ENCODE results near the gene TPX2. TPM values are rescaled to one million over a fixed set of nuclear protein-coding genes. Genes with fewer than 3 reads are reported as not detected.

TPX2 gene
- total RNA-seq, 2 donors from 2014 or later: 51.8 to 102 TPM

DNA sequence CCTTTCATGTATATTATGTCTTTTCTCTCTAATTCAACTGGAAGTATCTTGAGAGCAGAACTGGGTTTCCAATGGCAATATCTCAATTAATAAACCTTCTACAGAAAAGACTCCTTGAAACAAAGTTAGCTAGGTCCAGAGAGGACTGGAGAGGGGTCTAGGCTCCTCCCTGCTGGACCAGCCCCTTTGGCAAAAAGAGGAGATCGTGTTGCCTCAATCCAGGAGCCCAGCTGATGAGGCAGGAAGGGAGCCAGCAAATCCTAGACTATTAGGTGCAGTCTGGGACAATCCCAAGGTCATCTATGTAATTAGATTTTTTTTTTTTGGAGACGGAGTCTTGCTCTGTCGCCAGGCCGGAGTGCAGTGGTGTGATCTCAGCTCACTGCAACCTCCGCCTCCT is 38.3 kb upstream of the TPX2 start:
- peaks cover 54 to 63% of the 10 kb centered on the region in 2 donors for H3K4me1 Mint-ChIP-seq (ENCODE audit: low read depth in 2 of 2)
- peak overlapping the region; percentile 90 for H3K4me3 Mint-ChIP-seq
- peaks cover 21% of the 10 kb centered on the region for H3K36me3 Mint-ChIP-seq
- peak overlapping the region; percentile 89 to 97 for H3K27ac Mint-ChIP-seq
- H3K9me3 Mint-ChIP-seq: no peaks in the 10 kb centered on the region
- no peaks in the 10 kb centered on the region for H3K27me3 Mint-ChIP-seq
- ATAC-seq: no peak
- DNase-seq (ENCODE audit: low spot score): no peak

- H3K4me3 Mint-ChIP-seq: peak overlapping the region; percentile 41
- peaks cover 56 to 63% of the 10 kb centered on the region in 2 donors for H3K4me1 Mint-ChIP-seq (ENCODE audit: low read depth in 2 of 2)
- peaks cover 21% of the 10 kb centered on the region for H3K36me3 Mint-ChIP-seq
These were observed 37.5 kb upstream of the TPX2 start for GRCh38 chr20:31701591-31701990.

GRCh38 chr20:31704225-31705119 is 34.6 kb upstream of the TPX2 start:
- DNase-seq (ENCODE audit: low spot score): no peak
- Mint-ChIP-seq H3K27ac (peak overlapping the region; percentile 68 to 79), H3K4me3 (no peak overlapping the region)

More at GRCh38 chr20:31701591-31701990, 37.5 kb upstream of the TPX2 start:
- no peaks in the 10 kb centered on the region for H3K9me3 Mint-ChIP-seq
- DNase-seq (ENCODE audit: low spot score) (no peak), ATAC-seq (no peak)
- peak overlapping the region; percentile 63 to 75 for H3K27ac Mint-ChIP-seq
- no peaks in the 10 kb centered on the region for H3K27me3 Mint-ChIP-seq

DNA sequence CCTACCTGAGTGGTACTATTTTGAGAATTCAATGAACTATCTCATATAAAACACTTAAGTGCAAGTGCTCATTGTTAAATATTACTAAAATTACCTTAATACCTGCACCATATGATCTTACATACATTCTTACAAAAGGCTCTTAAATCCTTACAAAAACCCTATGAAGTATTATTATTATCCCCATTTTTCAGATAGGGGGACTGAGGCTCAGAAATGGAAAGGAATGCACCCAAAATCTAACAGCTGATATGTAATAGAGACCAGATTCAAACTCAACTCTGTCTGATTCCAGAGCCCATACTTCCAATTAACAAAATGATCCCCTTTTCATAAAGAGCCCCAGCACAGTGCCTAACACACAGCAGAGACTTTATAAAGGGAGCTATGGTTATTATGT is 33.9 kb upstream of the TPX2 start:
- Mint-ChIP-seq H3K36me3 (peaks cover 20% of the 10 kb centered on the region), H3K27me3 (no peaks in the 10 kb centered on the region), H3K4me3 (no peak overlapping the region), H3K27ac (peak overlapping the region; percentile 68 to 79), H3K4me1 (ENCODE audit: low read depth in 2 of 2) (peaks cover 55 to 61% of the 10 kb centered on the region in 2 donors), H3K9me3 (no peaks in the 10 kb centered on the region)
- DNase-seq (ENCODE audit: low spot score) (no peak), ATAC-seq (no peak)

More at GRCh38 chr20:31704225-31705119, 34.6 kb upstream of the TPX2 start:
- peaks cover 15% of the 10 kb centered on the region for H3K36me3 Mint-ChIP-seq
- peaks cover 57 to 63% of the 10 kb centered on the region in 2 donors for H3K4me1 Mint-ChIP-seq (ENCODE audit: low read depth in 2 of 2)
- ATAC-seq: no peak
- no peaks in the 10 kb centered on the region for H3K27me3 Mint-ChIP-seq
- no peaks in the 10 kb centered on the region for H3K9me3 Mint-ChIP-seq

- ATAC-seq (no peak), DNase-seq (ENCODE audit: low spot score) (no peak)
- H3K4me1 Mint-ChIP-seq (ENCODE audit: low read depth in 2 of 2): peaks cover 53 to 62% of the 10 kb centered on the region in 2 donors
- H3K9me3 Mint-ChIP-seq: no peaks in the 10 kb centered on the region
- peak overlapping the region; percentile 30 for H3K4me3 Mint-ChIP-seq
- no peaks in the 10 kb centered on the region for H3K27me3 Mint-ChIP-seq
- H3K27ac Mint-ChIP-seq: peak overlapping the region; percentile 68 to 79
- peaks cover 15% of the 10 kb centered on the region for H3K36me3 Mint-ChIP-seq
These were observed 33.2 kb upstream of the TPX2 start for GRCh38 chr20:31705598-31706597.

DNA sequence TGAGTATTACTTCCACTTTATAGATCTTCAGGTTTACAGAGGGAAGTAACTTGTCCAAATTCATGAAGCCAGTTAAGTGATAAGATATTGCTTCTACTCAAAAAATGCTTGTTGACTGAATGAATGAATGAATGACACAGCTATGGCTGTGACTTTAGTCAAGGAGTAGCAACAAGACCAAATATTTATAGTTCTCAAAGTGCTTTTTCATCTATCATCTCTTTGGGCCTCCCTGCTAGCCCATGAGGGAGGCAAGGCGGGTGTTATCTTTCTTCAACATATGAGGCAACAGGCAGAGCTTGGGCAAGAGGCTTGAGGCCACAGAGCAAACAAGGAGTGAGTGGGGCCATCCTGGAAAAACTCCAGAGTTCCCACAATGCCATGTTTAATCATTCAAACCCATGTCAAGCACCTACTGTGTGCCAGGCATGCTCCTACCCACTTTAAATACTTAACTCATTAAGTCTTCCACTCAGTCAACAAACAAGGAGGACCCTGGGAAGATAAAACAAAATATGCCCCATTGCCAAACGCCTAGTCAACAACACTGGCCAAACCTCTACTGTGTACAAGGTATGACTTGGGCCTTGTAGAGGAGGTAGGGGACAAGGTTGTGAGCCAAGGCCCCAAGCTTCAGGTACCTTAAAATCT is 32.4 kb upstream of the TPX2 start:
- Mint-ChIP-seq H3K9me3 (no peaks in the 10 kb centered on the region), H3K4me1 (ENCODE audit: low read depth in 2 of 2) (peaks cover 56 to 66% of the 10 kb centered on the region in 2 donors), H3K4me3 (peak overlapping the region; percentile 30), H3K36me3 (peaks cover 10% of the 10 kb centered on the region), H3K27ac (peak overlapping the region; percentile 68 to 79), H3K27me3 (no peaks in the 10 kb centered on the region)
- DNase-seq (ENCODE audit: low spot score): no peak
- no peak for ATAC-seq

DNA sequence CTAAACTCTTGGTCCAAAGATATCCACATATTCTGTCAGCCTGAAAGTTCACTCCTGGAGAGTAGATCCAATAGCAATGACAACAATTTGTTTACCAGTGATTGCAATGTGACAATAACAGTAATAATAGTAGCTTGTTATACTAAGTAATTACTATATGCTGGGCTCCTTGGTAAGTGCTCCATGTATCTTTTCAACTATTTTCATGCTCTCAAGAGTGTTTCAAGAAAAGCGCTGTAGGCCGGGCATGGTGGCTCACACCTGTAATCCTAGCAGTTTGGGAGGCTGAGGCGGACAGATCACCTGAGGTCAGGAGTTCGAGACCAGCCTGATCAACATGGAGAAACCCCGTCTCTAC is 31.9 kb upstream of the TPX2 start:
- Mint-ChIP-seq H3K27me3 (no peaks in the 10 kb centered on the region), H3K4me1 (ENCODE audit: low read depth in 2 of 2) (peaks cover 56 to 66% of the 10 kb centered on the region in 2 donors), H3K36me3 (peaks cover 5% of the 10 kb centered on the region), H3K4me3 (no peak overlapping the region), H3K27ac (peak overlapping the region; percentile 68 to 79), H3K9me3 (no peaks in the 10 kb centered on the region)
- no peak for DNase-seq (ENCODE audit: low spot score)
- no peak for ATAC-seq

DNA sequence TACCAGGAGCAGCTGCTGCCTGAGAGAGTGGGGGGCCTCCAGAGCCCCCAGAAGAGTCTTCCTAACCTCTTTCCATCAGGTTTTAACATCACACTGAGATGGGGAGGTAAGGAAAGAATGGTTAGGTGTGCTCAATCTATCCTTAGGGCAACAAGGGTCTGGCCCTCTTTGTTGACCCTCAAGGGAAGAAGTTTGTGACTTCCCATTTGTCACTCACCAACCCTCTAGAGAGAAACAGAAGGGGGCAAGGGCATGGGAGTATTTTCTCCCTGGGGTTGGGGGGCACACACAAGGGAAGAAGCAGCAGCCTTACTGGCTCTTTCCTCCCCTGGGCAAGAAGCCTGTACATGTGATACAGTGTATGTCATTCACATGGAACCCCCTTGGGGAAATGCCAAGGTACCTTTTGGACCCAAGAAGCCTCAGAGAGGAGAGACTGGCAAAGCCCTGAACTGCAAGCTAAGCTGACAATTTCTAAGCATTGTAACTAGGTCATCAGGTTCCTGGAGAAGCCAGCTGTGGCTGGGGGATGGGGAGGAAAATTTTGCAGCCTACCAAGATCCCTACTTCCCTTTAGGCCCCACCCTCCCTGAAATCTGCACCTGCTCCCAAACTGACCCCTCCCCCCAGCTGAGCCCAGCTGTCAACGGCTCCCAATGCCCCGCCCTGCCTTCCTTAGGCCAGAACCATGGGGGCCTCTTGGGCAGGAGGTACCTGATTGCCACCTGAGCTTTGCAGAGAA is 30.9 kb upstream of the TPX2 start:
- ATAC-seq: no peak
- peaks cover 65 to 74% of the 10 kb centered on the region in 2 donors for H3K4me1 Mint-ChIP-seq (ENCODE audit: low read depth in 2 of 2)
- peak overlapping the region; percentile 68 to 79 for H3K27ac Mint-ChIP-seq
- no peaks in the 10 kb centered on the region for H3K27me3 Mint-ChIP-seq
- H3K9me3 Mint-ChIP-seq: no peaks in the 10 kb centered on the region
- no peak for DNase-seq (ENCODE audit: low spot score)
- H3K4me3 Mint-ChIP-seq: no peak overlapping the region
- H3K36me3 Mint-ChIP-seq: peaks cover 10% of the 10 kb centered on the region

GRCh38 chr20:31708736-31709534 is 30.2 kb upstream of the TPX2 start:
- H3K27ac Mint-ChIP-seq: peak overlapping the region; percentile 50 to 65
- peak overlapping the region; percentile 68 for H3K4me3 Mint-ChIP-seq
- DNase-seq (ENCODE audit: low spot score): no peak
- no peaks in the 10 kb centered on the region for H3K27me3 Mint-ChIP-seq
- no peak for ATAC-seq
- H3K4me1 Mint-ChIP-seq (ENCODE audit: low read depth in 2 of 2): peaks cover 71 to 79% of the 10 kb centered on the region in 2 donors
- H3K36me3 Mint-ChIP-seq: peaks cover 17% of the 10 kb centered on the region
- no peaks in the 10 kb centered on the region for H3K9me3 Mint-ChIP-seq

GRCh38 chr20:31709939-31710338 is 29.2 kb upstream of the TPX2 start:
- H3K4me3 Mint-ChIP-seq: peak overlapping the region; percentile 34
- peaks cover 23% of the 10 kb centered on the region for H3K36me3 Mint-ChIP-seq
- no peaks in the 10 kb centered on the region for H3K27me3 Mint-ChIP-seq
- peak overlapping the region; percentile 65 to 99 for H3K27ac Mint-ChIP-seq
- H3K9me3 Mint-ChIP-seq: peaks cover 3% of the 10 kb centered on the region
- no peak for ATAC-seq
- peaks cover 74 to 82% of the 10 kb centered on the region in 2 donors for H3K4me1 Mint-ChIP-seq (ENCODE audit: low read depth in 2 of 2)
- DNase-seq (ENCODE audit: low spot score): no peak

DNA sequence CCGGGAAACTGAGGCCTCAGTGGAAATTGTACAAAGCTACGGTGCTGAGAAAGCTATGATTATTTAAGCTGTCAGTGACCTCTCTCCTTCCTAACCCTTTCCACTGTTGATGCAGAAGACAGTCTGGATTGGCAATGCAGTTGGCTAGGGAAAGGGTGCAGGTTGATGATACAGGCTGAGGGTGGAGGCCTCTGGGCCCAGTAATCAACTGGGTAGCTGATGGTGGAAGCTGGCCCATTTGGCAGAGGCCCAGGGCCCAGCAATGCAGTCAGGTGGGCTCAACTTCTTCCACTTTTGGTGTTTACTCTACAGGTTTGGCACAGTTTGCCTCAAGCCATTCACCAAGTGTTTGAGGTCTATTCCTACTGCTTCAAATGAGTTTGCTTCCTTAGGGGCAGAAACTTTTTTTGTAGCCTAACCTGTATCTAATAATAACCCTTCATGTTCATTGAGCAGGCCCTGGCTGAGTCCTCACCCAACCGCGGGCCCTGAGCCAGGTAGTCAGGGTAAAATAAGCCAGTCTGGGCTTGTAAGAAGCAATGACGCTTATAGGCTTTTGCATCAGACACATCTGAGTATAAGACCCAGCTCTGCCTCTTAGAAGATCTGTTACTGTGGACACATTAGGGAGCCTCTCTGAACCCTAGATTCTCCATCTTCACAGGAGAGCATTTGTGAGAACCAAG is 28.5 kb upstream of the TPX2 start:
- Mint-ChIP-seq H3K4me3 (peak overlapping the region; percentile 65), H3K9me3 (peaks cover 3% of the 10 kb centered on the region), H3K27ac (peak overlapping the region; percentile 65 to 99), H3K4me1 (ENCODE audit: low read depth in 2 of 2) (peaks cover 75 to 82% of the 10 kb centered on the region in 2 donors), H3K36me3 (peaks cover 28% of the 10 kb centered on the region), H3K27me3 (no peaks in the 10 kb centered on the region)
- ATAC-seq (no peak), DNase-seq (ENCODE audit: low spot score) (no peak)
